H1 (cell line): ENCODE data around the gene COG7. TPM values are rescaled to one million over a fixed set of nuclear protein-coding genes. Genes with fewer than 3 reads are reported as not detected.

Experiments
- E2F6 ChIP-seq: IDR thresholded peaks from 2 replicates; pipeline ENCODE4 v1.6.1; 2012; ENCODE audit warnings: inconsistent platforms
- EGR1 ChIP-seq: IDR thresholded peaks from 2 replicates; pipeline ENCODE4 v1.6.1; 2011; ENCODE audit warnings: low read depth, low read length, borderline replicate concordance
- EZH2 ChIP-seq: fragments of 200-600 bp; sonication (generic); IDR thresholded peaks from 2 replicates; pipeline ENCODE4 v1.7.1; 2012; ENCODE audit warnings: low read depth, mild to moderate bottlenecking, moderate library complexity, low read length, inconsistent platforms; ENCODE audit not compliant: severe bottlenecking
- KDM5A ChIP-seq: fragments of 200-600 bp; IDR thresholded peaks from 2 replicates; pipeline ENCODE4 v1.7.1; 2012; ENCODE audit warnings: mild to moderate bottlenecking, low read length, inconsistent platforms, mixed read lengths
- MAFK ChIP-seq: IDR thresholded peaks from 2 replicates; pipeline ENCODE4 v1.6.1; 2012; ENCODE audit warnings: low read depth, mild to moderate bottlenecking, improper control_type of control experiment, low read length
- MAX ChIP-seq: IDR thresholded peaks from 2 replicates; pipeline ENCODE4 v1.6.1; 2012; ENCODE audit warnings: inconsistent platforms
- SIRT6 ChIP-seq: IDR thresholded peaks from one replicate; pipeline ENCODE4 v1.7.1; 2012; ENCODE audit warnings: low read length, inconsistent platforms
- SP1 ChIP-seq: IDR thresholded peaks from 2 replicates; pipeline ENCODE4 v1.6.1; 2011; ENCODE audit warnings: low read depth, low read length
- polyA plus RNA-seq, 7 experiments: library from polyadenylated mRNA; depleted of rRNA in 3 of 7; stranded (reverse) in 5 of 7; unstranded in 2 of 7; fragments of >200 nt in 5 of 7; fragments of 200-250 nt in 2 of 7; gene quantifications; 1 replicate in 5 of 7; 2 replicates in 1 of 7; 4 replicates in 1 of 7; pipeline versions ENCODE4 v1.2.1 to v1.2.3, GENCODE V29; 2011 to 2013; ENCODE audit warnings: missing spikeins in 2 of 7, mixed read lengths in 2 of 7
- total RNA-seq: library from RNA; stranded (reverse); fragmentation: NEBNext Ultra II Directional; extraction: Animal tissue kit (Norgen Biotek cat#: 25700); gene quantifications from 2 replicates; pipeline ENCODE4 v1.2.1, GENCODE V29; 2021
- TF ChIP-seq, protein P1 (sequence below): fragments of 300-600 bp; sonication (generic); IDR thresholded peaks from 2 replicates; pipeline ENCODE4 v1.7.1; 2012; ENCODE audit warnings: low read length, moderate library complexity, mild to moderate bottlenecking, inconsistent platforms; ENCODE audit not compliant: insufficient replicate concordance

The COG7 gene
- total and polyA plus RNA-seq, 2 of the 8 experiments (the other 6 are each of a cell fraction or from before 2014, with no cell fraction given) = 17.2 to 40.4 TPM

DNA sequence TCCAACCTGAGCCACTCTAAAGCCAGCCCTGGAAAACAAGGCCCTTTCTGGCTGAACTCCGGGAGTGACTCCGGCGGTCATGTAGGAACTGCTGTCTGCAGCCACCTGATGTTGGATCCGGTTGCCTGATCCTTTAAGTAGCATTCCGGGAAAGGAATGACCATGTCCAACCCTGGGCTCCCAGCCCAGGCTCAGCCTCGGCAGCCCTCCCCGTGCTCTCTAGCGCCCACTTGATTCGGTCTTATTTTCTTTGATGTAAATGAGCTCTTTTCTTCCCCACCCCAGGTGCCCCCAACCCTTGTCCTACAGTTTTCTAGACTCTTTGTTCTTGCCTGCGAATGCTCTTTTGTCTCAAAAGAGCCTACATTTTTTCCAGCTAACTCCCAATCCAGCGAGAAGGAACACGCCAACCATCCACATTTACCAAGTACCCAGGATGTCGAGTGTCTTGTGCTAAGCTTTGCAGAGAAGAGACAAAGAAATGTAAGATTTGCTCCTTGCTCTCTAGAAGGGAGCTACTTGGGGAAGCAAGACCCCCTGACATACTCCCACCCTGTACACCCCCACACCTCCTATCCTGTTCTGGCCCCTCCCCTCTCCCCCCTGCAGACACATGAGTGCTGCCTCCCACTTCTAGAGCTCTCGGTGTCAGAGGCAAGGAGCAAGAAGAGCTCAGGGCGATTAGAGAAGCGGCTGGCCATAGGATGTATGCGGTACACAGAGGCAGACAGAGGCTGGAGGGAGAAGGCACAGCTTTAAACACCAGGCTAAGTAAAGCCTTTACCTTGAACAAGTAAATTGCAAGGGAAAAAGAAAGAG, 53.8 kb downstream of the COG7 start (continued):
- TF ChIP-seq, protein P1, sequence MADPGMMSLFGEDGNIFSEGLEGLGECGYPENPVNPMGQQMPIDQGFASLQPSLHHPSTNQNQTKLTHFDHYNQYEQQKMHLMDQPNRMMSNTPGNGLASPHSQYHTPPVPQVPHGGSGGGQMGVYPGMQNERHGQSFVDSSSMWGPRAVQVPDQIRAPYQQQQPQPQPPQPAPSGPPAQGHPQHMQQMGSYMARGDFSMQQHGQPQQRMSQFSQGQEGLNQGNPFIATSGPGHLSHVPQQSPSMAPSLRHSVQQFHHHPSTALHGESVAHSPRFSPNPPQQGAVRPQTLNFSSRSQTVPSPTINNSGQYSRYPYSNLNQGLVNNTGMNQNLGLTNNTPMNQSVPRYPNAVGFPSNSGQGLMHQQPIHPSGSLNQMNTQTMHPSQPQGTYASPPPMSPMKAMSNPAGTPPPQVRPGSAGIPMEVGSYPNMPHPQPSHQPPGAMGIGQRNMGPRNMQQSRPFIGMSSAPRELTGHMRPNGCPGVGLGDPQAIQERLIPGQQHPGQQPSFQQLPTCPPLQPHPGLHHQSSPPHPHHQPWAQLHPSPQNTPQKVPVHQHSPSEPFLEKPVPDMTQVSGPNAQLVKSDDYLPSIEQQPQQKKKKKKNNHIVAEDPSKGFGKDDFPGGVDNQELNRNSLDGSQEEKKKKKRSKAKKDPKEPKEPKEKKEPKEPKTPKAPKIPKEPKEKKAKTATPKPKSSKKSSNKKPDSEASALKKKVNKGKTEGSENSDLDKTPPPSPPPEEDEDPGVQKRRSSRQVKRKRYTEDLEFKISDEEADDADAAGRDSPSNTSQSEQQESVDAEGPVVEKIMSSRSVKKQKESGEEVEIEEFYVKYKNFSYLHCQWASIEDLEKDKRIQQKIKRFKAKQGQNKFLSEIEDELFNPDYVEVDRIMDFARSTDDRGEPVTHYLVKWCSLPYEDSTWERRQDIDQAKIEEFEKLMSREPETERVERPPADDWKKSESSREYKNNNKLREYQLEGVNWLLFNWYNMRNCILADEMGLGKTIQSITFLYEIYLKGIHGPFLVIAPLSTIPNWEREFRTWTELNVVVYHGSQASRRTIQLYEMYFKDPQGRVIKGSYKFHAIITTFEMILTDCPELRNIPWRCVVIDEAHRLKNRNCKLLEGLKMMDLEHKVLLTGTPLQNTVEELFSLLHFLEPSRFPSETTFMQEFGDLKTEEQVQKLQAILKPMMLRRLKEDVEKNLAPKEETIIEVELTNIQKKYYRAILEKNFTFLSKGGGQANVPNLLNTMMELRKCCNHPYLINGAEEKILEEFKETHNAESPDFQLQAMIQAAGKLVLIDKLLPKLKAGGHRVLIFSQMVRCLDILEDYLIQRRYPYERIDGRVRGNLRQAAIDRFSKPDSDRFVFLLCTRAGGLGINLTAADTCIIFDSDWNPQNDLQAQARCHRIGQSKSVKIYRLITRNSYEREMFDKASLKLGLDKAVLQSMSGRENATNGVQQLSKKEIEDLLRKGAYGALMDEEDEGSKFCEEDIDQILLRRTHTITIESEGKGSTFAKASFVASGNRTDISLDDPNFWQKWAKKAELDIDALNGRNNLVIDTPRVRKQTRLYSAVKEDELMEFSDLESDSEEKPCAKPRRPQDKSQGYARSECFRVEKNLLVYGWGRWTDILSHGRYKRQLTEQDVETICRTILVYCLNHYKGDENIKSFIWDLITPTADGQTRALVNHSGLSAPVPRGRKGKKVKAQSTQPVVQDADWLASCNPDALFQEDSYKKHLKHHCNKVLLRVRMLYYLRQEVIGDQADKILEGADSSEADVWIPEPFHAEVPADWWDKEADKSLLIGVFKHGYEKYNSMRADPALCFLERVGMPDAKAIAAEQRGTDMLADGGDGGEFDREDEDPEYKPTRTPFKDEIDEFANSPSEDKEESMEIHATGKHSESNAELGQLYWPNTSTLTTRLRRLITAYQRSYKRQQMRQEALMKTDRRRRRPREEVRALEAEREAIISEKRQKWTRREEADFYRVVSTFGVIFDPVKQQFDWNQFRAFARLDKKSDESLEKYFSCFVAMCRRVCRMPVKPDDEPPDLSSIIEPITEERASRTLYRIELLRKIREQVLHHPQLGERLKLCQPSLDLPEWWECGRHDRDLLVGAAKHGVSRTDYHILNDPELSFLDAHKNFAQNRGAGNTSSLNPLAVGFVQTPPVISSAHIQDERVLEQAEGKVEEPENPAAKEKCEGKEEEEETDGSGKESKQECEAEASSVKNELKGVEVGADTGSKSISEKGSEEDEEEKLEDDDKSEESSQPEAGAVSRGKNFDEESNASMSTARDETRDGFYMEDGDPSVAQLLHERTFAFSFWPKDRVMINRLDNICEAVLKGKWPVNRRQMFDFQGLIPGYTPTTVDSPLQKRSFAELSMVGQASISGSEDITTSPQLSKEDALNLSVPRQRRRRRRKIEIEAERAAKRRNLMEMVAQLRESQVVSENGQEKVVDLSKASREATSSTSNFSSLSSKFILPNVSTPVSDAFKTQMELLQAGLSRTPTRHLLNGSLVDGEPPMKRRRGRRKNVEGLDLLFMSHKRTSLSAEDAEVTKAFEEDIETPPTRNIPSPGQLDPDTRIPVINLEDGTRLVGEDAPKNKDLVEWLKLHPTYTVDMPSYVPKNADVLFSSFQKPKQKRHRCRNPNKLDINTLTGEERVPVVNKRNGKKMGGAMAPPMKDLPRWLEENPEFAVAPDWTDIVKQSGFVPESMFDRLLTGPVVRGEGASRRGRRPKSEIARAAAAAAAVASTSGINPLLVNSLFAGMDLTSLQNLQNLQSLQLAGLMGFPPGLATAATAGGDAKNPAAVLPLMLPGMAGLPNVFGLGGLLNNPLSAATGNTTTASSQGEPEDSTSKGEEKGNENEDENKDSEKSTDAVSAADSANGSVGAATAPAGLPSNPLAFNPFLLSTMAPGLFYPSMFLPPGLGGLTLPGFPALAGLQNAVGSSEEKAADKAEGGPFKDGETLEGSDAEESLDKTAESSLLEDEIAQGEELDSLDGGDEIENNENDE = peak; percentile 62
- TF ChIP-seq EZH2 = no peak
- TF ChIP-seq E2F6 = no peak
- no peak for TF ChIP-seq EGR1
- no peak for TF ChIP-seq KDM5A
- no peak for TF ChIP-seq MAX
- TF ChIP-seq SIRT6 = no peak
- TF ChIP-seq SP1 = no peak
- TF ChIP-seq MAFK = no peak
